Stimulated activated naive CD4-positive, alpha-beta T cell treated with Interleukin-2 at 50 U/mL for 16 hours (primary cell): Measurements from ENCODE around the gene AK4.
"Not testable (repeated sequence)": the region's sequence is repeated elsewhere in the genome, so short reads cannot be mapped to it uniquely, and the experiment has no call there.

Source experiments
- DNase-seq: peaks from one replicate; lab custom pipeline; 2025; lab: John Stamatoyannopoulos, UW

AK4 gene

GRCh38 chr1:65150583-65151263, 2.7 kb downstream of the AK4 start:
- DNase-seq: no peak

DNA sequence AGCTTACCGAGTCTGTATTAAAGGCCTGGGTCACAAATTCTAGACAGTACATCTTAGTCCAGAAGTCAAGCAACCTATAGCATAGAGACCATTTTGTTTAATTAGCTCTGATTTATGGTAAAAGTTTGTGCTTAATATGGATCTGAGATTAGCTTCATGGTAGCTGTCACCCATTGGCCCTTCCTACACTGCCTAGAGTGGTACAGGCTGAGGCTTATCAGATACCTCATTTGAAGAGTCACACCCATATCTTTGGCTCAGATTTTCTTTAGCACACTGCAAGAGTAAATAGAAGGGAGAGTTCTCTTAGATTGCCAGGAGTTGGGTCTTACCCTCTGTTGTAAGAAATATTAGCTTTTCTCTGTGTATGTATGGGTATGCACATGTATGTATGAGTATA, 3.6 kb downstream of the AK4 start:
- no peak for DNase-seq

- no peak for DNase-seq
Measured at GRCh38 chr1:65153635-65154034, 5.6 kb downstream of the AK4 start.

- no peak for DNase-seq
Measured at GRCh38 chr1:65156910-65157545, 9.0 kb downstream of the AK4 start.

DNA sequence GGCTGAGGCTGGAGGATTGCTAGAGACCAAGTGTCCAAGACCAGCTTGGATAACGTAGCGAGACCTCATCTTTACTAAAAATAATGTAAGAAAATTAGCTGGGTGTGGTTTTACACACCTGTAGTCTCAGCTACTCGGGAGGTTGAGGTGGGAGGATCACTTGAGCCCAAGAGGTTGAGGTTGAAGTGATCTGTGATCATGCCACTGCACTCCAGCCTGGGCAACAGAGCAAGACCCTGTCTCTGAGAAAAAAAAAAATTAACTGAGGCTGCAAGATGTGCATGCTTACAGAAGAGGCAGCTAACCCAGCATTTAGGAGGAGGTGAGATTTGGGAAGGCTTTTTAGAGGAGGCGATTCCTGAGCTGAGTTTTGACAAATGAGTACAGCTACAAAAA, 9.5 kb downstream of the AK4 start:
- DNase-seq: no peak

DNA sequence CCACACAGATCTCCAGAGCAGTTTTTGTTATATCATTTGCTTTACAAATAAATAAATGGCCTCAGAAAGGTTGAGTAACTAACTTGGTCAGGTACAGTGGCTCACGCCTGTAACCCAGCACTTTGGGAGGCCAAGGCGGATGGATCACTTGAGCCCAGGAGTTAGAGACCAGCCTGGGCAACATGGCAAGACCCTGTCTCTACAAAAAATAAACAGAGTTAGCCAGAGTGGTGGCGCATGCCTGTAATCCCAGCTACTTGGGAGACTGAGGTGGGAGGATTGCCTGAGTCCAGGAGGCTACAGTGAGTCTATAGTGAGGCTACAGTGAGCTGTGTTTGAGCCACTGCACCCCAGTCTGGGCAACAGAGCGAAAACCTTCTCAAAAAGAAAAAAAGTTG, 11.3 kb downstream of the AK4 start:
- not testable (repeated sequence) for DNase-seq

DNA sequence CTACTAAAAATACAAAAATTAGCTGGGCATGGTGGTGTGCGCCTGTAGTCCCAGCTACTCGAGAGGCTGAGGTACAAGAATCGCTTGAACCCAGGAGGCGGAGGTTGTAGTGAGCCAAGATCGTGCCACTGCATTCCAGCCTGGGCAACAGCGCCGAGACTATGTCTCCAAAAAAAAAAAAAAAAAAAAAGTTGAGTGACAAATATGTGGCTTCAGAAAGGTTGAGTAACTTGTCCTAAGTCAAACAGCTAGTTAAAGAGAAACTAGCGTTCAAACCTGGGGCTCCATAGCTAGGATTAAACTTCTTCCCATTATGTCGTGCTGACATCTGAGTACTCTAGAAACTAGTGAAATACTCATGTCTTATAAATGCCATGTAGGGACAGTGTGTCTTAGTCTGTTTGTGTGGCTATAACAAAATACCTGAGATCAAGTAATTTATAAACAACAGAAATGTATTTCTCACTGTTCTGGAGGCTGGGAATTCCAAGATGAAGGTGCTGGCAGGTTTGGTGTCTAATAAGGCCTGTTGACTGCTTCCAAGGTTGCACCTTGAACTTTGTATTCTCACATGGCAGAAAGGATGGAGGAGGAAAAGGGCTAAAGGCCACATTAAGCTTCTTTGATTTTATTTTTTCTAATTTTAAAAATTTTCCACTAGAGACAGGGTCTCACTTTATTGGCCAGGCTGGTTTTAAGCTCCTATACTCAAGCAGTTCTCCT, 12.0 kb downstream of the AK4 start:
- DNase-seq: no peak

GRCh38 chr1:65163201-65163805, 15.3 kb downstream of the AK4 start:
- DNase-seq: no peak

GRCh38 chr1:65164101-65164500, 16.1 kb downstream of the AK4 start:
- DNase-seq: not testable (repeated sequence)

- no peak for DNase-seq
Measured at GRCh38 chr1:65164633-65165032, 16.6 kb downstream of the AK4 start.

DNA sequence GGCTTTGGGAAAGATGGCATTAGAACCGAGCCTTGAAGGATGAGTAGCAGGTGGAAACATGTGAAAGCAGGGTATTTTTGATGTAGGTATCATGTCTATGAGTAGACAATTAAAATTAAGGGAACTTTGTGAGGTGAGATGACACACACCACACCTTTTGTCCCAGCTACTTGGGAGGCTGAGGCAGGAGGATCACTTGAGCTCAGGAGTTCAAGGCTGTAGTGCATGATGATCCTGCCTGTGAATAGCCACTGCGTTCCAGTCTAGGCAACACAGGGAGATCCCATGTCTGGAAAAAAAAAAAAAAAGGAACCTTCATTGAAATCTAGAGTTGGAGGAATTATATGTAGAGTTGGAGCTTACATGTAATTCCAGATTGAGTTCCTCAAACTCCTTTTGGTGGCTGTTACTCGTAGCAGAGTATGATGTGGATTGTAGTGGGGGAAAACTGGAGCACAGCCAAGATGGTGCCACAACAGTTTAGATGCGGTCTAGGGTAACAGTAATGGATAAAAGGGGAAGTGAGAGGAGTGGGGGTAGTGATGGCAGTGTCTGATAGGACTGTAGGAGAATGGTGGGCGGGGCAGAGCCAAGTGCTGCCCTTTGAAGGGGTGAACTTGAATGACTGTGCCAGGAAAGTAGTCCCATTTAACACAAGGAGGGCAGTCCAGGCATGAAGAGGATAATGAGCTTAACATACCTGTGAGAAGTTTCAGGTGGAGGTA, 17.4 kb downstream of the AK4 start:
- no peak for DNase-seq

DNA sequence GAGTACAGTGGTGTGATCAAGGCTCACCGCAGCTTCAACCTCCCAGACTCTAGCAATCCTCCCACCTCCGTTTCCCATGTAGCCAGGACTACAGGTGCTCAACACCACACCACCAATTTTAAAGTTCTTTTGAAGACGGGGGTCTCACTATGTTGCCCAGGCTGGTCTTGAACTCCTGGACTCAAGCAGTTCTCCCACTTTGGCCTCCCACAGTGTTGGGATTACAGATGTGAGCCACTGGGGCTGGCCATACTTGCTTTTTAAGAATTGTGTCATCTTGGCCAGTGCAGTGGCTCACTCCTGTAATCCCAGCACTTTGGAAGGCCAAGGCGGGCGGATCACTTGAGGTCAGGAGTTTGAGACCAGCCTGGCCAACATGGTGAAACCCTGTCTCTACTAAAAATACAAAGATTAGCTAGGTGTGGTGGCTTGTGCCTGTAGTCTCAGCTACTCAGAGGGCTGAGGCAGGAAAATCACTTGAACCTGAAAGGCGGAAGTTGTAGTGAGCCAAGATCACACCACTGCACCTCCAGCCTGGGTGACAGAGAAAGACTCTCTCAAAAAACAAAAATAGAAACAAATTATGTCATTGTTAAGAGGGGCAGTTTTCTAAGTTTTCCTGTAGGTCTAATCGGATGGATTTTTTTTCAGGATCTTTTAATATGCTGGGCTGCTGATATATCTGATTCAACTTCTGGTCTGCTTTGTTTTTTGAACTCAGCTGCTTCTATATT, 18.7 kb downstream of the AK4 start:
- no peak for DNase-seq

DNA sequence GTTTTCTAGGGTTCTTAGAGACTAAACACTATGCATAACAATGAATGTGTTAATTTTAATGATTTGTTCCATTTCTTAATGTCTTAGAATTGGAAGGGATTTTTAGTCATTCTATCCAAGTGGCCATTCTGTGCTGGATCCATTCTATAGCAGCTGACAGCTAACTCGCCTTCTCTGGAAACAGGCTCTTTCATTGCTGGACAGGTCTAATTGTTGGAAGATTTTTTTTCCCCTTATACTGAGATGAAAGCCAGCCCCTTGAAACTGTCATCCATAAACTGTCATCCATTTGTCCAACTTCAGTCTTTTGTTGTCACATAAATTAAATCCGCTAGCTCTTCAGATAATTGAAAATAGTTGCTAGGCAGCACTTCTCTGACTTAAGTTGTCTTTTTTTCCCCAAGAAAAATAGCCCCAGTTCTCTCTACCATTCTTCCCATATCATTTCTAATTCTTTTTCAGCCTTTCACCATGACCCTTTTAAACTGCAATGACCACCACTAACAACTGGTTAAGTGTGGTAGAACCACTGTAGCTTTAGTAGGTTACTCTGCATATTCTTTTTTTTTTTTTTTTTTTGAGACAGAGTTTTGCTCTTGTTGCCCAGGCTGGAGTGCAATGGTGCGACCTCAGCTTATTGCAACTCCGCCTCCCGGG, 19.7 kb downstream of the AK4 start:
- no peak for DNase-seq

- no peak for DNase-seq
Measured at GRCh38 chr1:65168867-65169266, 20.9 kb downstream of the AK4 start.

GRCh38 chr1:65170511-65171142, 22.6 kb downstream of the AK4 start:
- DNase-seq: no peak

DNA sequence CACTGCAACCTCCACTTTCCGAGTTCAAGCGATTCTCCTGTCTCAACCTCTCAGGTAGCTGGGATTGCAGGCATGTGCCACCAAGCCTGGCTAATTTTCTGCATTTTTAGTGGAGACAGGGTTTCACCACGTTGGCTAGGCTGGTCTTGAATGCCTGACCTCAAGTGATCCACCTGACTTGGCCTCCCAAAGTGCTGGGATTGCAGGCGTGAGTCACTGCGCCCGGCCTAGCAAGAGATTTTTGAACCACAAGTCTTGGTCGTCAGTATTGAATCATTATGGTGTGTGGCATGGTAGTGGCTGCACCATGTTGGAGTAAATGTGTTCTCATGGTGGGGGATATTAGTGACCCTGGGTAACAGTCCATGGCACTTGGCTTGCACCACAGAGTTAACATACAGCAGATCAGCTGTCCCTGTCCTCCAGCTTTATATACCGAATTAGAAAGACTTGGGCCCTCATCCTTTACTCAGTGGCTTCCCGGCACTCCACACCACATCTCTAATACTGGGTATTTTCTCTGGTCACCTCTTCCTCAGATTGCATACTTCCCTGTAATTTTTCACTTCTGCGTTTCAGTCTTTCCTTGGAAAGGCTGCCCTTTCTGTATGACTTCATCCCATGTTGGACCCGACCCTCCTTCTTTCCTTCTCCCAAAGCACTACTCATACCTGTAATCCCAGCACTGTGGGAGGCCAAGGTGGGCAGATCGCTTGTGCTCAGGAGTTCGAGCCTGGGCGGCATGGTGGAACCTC, 25.1 kb downstream of the AK4 start:
- no peak for DNase-seq

- no peak for DNase-seq
Measured at GRCh38 chr1:65174585-65174984, 26.6 kb downstream of the AK4 start.

DNA sequence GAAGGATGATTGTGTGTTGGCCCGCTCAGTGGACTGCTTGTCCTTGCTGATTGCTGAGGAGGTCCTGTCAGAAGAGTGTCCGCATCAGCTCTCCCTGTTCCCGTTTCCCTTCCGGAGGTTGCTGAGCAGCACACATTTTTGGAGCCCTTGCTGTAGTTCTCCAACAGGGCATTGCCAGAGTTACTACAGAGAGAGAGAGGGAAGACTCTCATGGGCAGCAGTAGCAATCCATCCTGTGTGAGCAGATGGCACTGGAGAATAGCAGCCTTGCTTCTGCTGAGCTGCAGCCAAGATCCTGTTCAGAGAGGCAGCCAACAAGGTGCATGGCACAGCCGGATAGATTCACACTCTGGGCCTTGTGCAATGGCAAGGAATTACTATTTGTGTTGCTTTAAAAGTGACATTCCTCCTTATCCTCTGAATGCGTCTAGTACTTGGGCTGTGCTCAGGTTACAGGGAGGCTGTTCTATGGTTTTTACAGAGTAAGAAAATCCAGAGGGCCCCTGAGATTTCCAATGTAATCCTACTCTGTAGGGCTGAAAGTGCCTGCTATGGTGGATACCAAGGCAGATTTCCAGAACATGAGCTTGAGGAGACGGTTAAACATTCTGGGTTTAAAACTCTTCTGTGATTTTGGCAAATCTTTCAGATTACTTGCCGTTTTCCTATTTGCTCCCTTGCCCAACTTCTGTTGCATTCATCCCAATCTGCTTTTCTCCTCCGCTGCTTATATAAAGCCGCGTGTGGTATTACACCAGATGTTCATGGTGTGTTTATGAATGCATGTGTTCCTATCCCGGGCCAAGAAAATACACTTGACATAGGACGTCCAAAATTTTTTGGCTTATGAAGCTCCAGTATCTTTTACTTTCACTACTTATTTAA, 27.4 kb downstream of the AK4 start:
- DNase-seq: no peak

DNA sequence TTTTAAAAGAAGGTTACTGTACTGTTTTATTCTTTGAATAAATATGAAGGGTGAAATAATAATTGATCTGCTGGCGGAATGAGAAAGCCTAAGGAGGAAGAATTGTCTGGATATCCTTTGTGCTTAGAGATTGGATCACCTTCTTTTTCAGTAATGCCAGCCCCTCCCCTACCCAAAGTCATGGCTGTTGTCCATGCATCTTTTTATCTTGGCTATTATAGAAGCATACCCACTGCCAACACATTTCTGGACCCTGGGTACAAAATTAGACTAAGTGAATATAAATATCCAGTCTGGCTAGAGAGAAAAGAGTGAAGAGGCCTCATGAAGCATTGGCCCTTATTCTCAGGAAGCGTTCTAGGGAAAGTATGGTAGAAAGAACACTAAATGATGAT, 28.1 kb downstream of the AK4 start:
- no peak for DNase-seq
